ENCODE results near the gene OR14C36. TPM values are rescaled to one million over a fixed set of nuclear protein-coding genes. Genes with fewer than 3 reads are reported as not detected.
"Not testable (repeated sequence)": the region's sequence is repeated elsewhere in the genome, so short reads cannot be mapped to it uniquely, and the experiment has no call there.

Gene OR14C36
- not detected for total RNA-seq

- no peaks in the 10 kb centered on the region for H3K36me3 ChIP-seq
- intact Hi-C loops (cut with DNase I): no loop called here
- no peaks in the 10 kb centered on the region for H3K4me1 ChIP-seq
- DNase-seq (ENCODE audit: low spot score in 2 of 2): no peak
- no peaks in the 10 kb centered on the region for H3K9me3 ChIP-seq
- TF ChIP-seq CTCF (IDR thresholded peaks at IDR 0.05): no peak
- no peak within 1 kb of the TSS for H3K27ac ChIP-seq
- no peak within 1 kb of the TSS for H3K4me3 ChIP-seq
- no peaks in the 10 kb centered on the region for H3K27me3 ChIP-seq
Observed at GRCh38 chr1:248348475-248348874, at the start of gene OR14C36. Gene OR14C36 (plus strand): TSS chr1:248348775. CDS start chr1:248348775, 0 bp downstream.

- H3K27me3 ChIP-seq: no peaks in the 10 kb centered on the region
- no peaks in the 10 kb centered on the region for H3K9me3 ChIP-seq
- no peak within 1 kb of the TSS for H3K4me3 ChIP-seq
- no peaks in the 10 kb centered on the region for H3K36me3 ChIP-seq
- no peak within 1 kb of the TSS for H3K27ac ChIP-seq
- intact Hi-C loops (cut with DNase I): no loop called here
- no peaks in the 10 kb centered on the region for H3K4me1 ChIP-seq
- DNase-seq (ENCODE audit: low spot score in 2 of 2): no peak
- TF ChIP-seq CTCF (IDR thresholded peaks at IDR 0.05): no peak
Observed at GRCh38 chr1:248303324-248303723, 45.3 kb upstream of the OR14C36 start, which contains the start of gene OR2T12. Gene OR2T12 (minus strand): TSS chr1:248303424. CDS start chr1:248295578, 7,846 bp downstream.

- H3K9me3 ChIP-seq; intact Hi-C loops (cut with DNase I); H3K36me3 ChIP-seq: not testable (repeated sequence)
Observed at GRCh38 chr1:248305672-248306071, 42.9 kb upstream of the OR14C36 start.

GRCh38 chr1:248306103-248306502 is 42.5 kb upstream of the OR14C36 start:
- Histone ChIP-seq H3K4me3 (no peak overlapping the region), H3K27ac (no peak overlapping the region), H3K4me1 (no peaks in the 10 kb centered on the region), H3K9me3 (no peaks in the 10 kb centered on the region), H3K36me3 (no peaks in the 10 kb centered on the region), H3K27me3 (no peaks in the 10 kb centered on the region)
- intact Hi-C loops (cut with DNase I): no loop called here
- DNase-seq (ENCODE audit: low spot score in 2 of 2): no peak
- no peak for TF ChIP-seq CTCF (IDR thresholded peaks at IDR 0.05)

More at GRCh38 chr1:248305672-248306071, 42.9 kb upstream of the OR14C36 start:
- H3K27me3 ChIP-seq; H3K4me3 ChIP-seq; DNase-seq (ENCODE audit: low spot score in 2 of 2); H3K4me1 ChIP-seq; H3K27ac ChIP-seq: not testable (repeated sequence)

GRCh38 chr1:248306740-248307139 is 41.8 kb upstream of the OR14C36 start:
- H3K36me3 ChIP-seq; intact Hi-C loops (cut with DNase I); H3K4me3 ChIP-seq; H3K9me3 ChIP-seq; H3K27me3 ChIP-seq; DNase-seq (ENCODE audit: low spot score in 2 of 2); H3K27ac ChIP-seq; H3K4me1 ChIP-seq: not testable (repeated sequence)

- no peak overlapping the region for H3K27ac ChIP-seq
- TF ChIP-seq CTCF (IDR thresholded peaks at IDR 0.05): no peak
- H3K27me3 ChIP-seq: no peaks in the 10 kb centered on the region
- intact Hi-C loops (cut with DNase I): no loop called here
- H3K36me3 ChIP-seq: no peaks in the 10 kb centered on the region
- no peaks in the 10 kb centered on the region for H3K9me3 ChIP-seq
- no peak overlapping the region for H3K4me3 ChIP-seq
- DNase-seq (ENCODE audit: low spot score in 2 of 2): no peak
- H3K4me1 ChIP-seq: no peaks in the 10 kb centered on the region
Observed at GRCh38 chr1:248316796-248317195, 31.8 kb upstream of the OR14C36 start.

- H3K27ac ChIP-seq: no peak within 1 kb of the TSS
- no peaks in the 10 kb centered on the region for H3K36me3 ChIP-seq
- TF ChIP-seq CTCF (IDR thresholded peaks at IDR 0.05): no peak
- intact Hi-C loops (cut with DNase I): no loop called here
- no peaks in the 10 kb centered on the region for H3K9me3 ChIP-seq
- no peak within 1 kb of the TSS for H3K4me3 ChIP-seq
- DNase-seq (ENCODE audit: low spot score in 2 of 2): no peak
- H3K4me1 ChIP-seq: no peaks in the 10 kb centered on the region
- no peaks in the 10 kb centered on the region for H3K27me3 ChIP-seq
Observed at GRCh38 chr1:248324468-248324867, 24.1 kb upstream of the OR14C36 start, which contains the start of gene OR2M7. Gene OR2M7 (minus strand): TSS chr1:248324568. CDS start chr1:248324568, 0 bp downstream.

All from ascending aorta (tissue), 2 donors.